Measurements from ENCODE around the gene SHROOM3. TPM values are rescaled to one million over a fixed set of nuclear protein-coding genes. Genes with fewer than 3 reads are reported as not detected.
A peak's percentile ranks its signal among the peaks of the same experiment; 100 is the strongest.
"Not testable (repeated sequence)": the region's sequence is repeated elsewhere in the genome, so short reads cannot be mapped to it uniquely, and the experiment has no call there.

Gene SHROOM3
- total RNA-seq, 1 experiment from 2014 or later, result 10.0 TPM

GRCh38 chr4:76696109-76696508 lies 261.1 kb downstream of the SHROOM3 start:
- peak; percentile 52 for DNase-seq (ENCODE audit: low read depth)

- DNase-seq (ENCODE audit: low read depth), result no peak
Observed at GRCh38 chr4:76697129-76697803, 262.2 kb downstream of the SHROOM3 start.

GRCh38 chr4:76698141-76698540 lies 263.1 kb downstream of the SHROOM3 start:
- no peak for DNase-seq (ENCODE audit: low read depth)

GRCh38 chr4:76699751-76700310 lies 264.8 kb downstream of the SHROOM3 start:
- DNase-seq (ENCODE audit: low read depth), result no peak

GRCh38 chr4:76702440-76703122 lies 267.6 kb downstream of the SHROOM3 start:
- no peak for DNase-seq (ENCODE audit: low read depth)

- DNase-seq (ENCODE audit: low read depth), result peak; percentile 82
Observed at GRCh38 chr4:76703123-76703490, 268.1 kb downstream of the SHROOM3 start.

- DNase-seq (ENCODE audit: low read depth), result peak; percentile 37
Observed at GRCh38 chr4:76703676-76704075, 268.6 kb downstream of the SHROOM3 start.

- DNase-seq (ENCODE audit: low read depth), result peak; percentile 39
Observed at GRCh38 chr4:76704133-76704881, 269.3 kb downstream of the SHROOM3 start.

GRCh38 chr4:76705472-76705871 lies 270.4 kb downstream of the SHROOM3 start:
- no peak for DNase-seq (ENCODE audit: low read depth)

- DNase-seq (ENCODE audit: low read depth), result no peak
Observed at GRCh38 chr4:76706581-76706980, 271.6 kb downstream of the SHROOM3 start.

GRCh38 chr4:76708971-76709771 lies 274.1 kb downstream of the SHROOM3 start:
- DNase-seq (ENCODE audit: low read depth), result peak; percentile 39

GRCh38 chr4:76709772-76710090 lies 274.7 kb downstream of the SHROOM3 start:
- no peak for DNase-seq (ENCODE audit: low read depth)

GRCh38 chr4:76712564-76712963 lies 277.5 kb downstream of the SHROOM3 start:
- no peak for DNase-seq (ENCODE audit: low read depth)

- DNase-seq (ENCODE audit: low read depth), result no peak
Observed at GRCh38 chr4:76714226-76714625, 279.2 kb downstream of the SHROOM3 start.

- no peak for DNase-seq (ENCODE audit: low read depth)
Observed at GRCh38 chr4:76716020-76716419, 281.0 kb downstream of the SHROOM3 start.

- DNase-seq (ENCODE audit: low read depth), result no peak
Observed at GRCh38 chr4:76716658-76717057, 281.6 kb downstream of the SHROOM3 start.

- DNase-seq (ENCODE audit: low read depth), result no peak
Observed at GRCh38 chr4:76717431-76717830, 282.4 kb downstream of the SHROOM3 start.

- DNase-seq (ENCODE audit: low read depth), result no peak
Observed at GRCh38 chr4:76718021-76718420, 283.0 kb downstream of the SHROOM3 start.

- DNase-seq (ENCODE audit: low read depth), result no peak
Observed at GRCh38 chr4:76718831-76719230, 283.8 kb downstream of the SHROOM3 start.

- no peak for DNase-seq (ENCODE audit: low read depth)
Observed at GRCh38 chr4:76720121-76720520, 285.1 kb downstream of the SHROOM3 start.

- DNase-seq (ENCODE audit: low read depth), result not testable (repeated sequence)
Observed at GRCh38 chr4:76722146-76722545, 287.1 kb downstream of the SHROOM3 start.

- no peak for DNase-seq (ENCODE audit: low read depth)
Observed at GRCh38 chr4:76722838-76723237, 287.8 kb downstream of the SHROOM3 start.

All from RPMI7951 (cell line).